Medulla oblongata (tissue), 1 donor: ENCODE measurements around the gene IZUMO4.
"Not testable (repeated sequence)": the region's sequence is repeated elsewhere in the genome, so short reads cannot be mapped to it uniquely, and the experiment has no call there.

ENCODE experiments used
- DNase-seq: peaks from one replicate; pipeline ENCODE4 v3.0.0-alpha.2; 2015; ENCODE audit errors: extremely low spot score

Gene IZUMO4

GRCh38 chr19:2081873-2082810, 14.6 kb upstream of the IZUMO4 start:
- no peak for DNase-seq

GRCh38 chr19:2083174-2083854, 13.4 kb upstream of the IZUMO4 start:
- DNase-seq: no peak

DNA sequence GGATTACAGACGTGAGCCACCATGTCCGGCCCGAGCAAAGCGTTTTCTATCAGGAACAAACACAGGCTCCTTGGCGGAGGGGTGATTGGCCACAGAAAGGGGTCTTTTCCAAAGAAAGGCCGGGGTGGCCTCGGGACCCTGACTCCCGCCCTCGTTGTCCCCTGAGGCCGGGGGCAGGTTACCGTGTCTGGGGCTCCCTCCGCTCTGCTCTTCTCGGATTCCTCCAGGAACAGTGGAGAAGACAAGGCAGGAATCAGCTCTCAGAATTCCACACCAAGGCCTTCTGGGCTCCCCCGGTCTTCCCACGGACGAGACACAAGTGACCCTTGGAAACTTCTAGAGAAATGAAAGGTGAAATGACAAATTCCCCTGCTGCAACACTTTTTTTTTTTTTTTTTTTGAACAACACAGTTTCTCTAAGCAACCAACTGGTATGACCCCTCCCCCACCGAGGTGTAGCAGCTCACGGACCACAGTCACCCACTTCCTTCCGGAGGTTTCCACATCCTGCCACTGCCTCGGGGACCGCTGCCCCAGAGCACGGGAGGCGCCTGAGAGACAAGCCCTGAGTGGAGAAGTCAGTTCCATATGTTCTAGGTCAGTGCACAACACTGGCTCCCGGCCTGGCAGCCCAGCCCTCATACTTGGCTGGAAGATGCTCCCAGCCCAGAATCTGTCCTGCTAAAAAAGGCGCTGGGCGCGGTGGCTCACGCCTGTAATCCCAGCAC, 11.6 kb upstream of the IZUMO4 start:
- peak; percentile 41 for DNase-seq

DNA sequence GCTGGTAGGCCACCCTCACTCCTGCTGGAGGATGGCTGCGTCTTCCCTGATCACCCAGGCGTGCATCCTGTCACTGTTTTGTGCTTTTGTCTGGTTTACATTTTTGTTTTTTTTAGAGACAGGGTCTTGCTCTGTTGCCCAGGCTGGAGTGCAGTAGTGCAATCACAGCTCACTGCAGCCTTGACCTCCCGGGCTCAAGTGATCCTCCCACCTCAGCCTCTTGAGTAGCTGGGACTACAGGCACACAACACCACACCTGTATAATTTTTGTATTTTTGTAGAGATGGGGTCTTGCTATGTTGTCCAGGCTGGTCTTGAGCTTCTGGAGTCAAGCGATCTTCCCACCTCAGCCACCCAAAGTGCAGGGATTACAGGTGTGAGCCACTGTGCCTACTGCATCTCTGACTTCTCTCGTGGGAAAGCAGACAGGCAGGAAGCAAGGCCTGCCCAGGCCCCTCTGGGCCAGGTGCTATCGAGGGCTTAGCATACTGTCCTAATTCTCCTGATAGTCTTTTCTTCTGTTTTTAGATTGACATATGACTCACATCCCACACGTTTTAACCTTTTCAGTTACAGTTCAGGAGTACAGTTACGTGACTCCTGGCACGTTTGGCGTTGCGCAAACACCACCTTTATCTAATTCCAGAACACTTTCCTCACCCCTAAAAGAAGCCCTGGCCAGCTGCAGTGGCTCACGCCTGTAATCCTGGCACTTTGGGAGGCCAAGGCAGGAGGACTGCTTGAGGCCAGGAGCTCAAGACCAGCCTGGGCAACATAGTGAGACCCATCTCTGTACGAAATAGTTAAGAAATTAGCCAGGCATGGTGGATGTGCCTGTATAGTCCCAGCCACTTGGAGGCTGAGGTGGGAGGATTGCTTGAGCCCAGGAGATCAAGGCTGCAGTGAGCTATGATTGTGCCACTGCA, 9.8 kb upstream of the IZUMO4 start:
- DNase-seq: not testable (repeated sequence)

GRCh38 chr19:2087621-2088100, 9.1 kb upstream of the IZUMO4 start:
- no peak for DNase-seq

DNA sequence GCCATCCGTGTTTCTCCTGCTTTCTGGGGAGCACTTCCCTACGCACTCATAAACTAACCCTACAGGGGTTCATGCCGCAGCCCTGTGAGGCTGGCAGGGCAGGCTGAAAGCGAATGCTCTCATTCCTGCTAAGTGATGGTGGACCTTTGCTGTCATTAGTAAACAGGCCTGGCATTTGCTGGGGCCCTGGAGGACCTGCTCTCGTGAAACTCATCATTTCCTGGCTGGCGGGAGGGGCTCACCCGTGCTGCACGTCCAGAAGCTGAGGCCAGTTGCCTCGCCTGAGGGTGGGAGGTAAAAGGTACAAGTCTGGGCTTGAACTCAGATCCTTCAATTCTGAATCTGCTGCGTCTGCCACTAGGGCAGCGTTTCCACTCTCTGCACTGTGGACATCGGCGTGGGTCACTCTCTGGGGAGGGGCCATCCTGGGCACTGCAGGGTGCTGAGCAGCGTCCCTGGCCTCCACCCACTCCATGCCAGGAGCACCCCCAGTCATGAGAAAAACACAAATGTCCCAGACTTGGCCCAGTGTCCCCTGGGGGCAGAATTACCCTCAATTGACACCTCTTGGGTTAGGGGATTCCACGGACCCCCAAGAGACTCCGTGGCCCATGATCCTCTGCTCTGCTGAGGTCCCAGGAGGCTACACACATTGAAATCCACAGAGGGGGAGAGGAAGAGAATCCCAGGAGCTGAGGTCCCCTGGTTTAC, 7.6 kb upstream of the IZUMO4 start:
- DNase-seq: no peak

DNA sequence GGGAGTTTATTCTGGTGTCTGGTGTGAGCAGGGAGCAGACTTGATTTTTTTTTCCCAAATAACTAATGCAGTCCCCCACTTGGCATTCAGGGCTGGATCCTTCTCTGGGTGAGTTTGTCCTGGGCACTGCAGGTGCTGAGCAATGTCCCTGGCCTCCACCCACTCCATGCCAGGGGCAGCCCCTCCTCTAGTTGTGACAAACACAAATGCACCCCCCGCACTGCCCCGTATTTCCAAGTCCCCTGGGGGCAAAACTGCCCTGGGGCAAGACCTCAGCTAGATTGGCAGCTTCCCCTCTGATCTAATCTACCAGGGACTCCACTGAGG, 7.0 kb upstream of the IZUMO4 start:
- DNase-seq: no peak

GRCh38 chr19:2091926-2092525, 4.7 kb upstream of the IZUMO4 start:
- not testable (repeated sequence) for DNase-seq

DNA sequence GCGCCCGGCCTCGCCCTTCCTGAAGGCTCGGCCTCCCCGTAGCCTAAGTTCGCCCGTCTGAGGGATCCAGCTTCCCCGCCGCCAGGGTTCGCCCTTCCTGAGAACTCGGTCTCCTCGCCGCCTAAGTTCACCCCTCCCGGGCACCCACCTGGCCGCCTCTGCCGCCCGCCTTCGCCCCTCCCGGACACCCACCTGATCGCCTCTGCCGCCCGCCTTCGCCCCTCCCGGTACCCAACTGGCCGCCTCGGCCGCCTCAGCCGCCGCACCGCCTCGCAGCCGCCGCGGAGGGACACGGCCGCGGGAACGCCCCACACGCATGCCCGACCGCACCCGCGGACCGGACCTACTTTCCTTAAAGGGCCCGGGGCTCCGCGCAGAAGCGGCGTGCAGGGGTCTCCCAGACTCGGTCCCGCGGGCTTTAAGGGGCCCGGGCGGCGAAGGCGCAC, 658 bp upstream of the IZUMO4 start, which contains the start of gene MOB3A:
MOB3A (minus strand) TSS at position 293 of the 446 bp plus-strand sequence. CDS start 17,766 bp downstream, outside the sequence.
- no peak for DNase-seq

- no peak for DNase-seq
These were observed 629 bp downstream of the IZUMO4 start for GRCh38 chr19:2097203-2097885.

DNA sequence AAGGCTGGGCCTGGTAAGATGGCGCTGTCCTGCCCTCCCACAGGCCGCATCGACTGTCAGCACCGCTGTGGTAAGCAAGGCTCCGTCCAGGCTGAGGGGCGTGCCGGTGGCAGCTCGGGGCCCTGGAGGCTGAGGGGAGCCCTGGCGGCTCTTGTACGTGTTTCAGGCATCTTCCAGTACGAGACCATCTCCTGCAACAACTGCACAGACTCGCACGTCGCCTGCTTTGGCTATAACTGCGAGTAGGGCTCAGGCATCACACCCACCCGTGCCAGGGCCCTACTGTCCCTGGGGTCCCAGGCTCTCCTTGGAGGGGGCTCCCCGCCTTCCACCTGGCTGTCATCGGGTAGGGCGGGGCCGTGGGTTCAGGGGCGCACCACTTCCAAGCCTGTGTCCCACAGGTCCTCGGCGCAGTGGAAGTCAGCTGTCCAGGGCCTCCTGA, 1.2 kb downstream of the IZUMO4 start:
- no peak for DNase-seq

DNA sequence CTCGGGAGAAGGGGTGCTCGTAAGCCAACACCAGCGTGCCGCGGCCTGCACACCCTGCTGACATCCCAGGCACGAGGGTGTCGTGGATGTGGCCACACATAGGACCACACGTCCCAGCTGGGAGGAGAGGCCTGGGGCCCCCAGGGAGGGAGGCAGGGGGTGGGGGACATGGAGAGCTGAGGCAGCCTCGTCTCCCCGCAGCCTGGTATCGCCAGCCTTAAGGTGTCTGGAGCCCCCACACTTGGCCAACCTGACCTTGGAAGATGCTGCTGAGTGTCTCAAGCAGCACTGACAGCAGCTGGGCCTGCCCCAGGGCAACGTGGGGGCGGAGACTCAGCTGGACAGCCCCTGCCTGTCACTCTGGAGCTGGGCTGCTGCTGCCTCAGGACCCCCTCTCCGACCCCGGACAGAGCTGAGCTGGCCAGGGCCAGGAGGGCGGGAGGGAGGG, 2.4 kb downstream of the IZUMO4 start:
- DNase-seq: no peak

DNA sequence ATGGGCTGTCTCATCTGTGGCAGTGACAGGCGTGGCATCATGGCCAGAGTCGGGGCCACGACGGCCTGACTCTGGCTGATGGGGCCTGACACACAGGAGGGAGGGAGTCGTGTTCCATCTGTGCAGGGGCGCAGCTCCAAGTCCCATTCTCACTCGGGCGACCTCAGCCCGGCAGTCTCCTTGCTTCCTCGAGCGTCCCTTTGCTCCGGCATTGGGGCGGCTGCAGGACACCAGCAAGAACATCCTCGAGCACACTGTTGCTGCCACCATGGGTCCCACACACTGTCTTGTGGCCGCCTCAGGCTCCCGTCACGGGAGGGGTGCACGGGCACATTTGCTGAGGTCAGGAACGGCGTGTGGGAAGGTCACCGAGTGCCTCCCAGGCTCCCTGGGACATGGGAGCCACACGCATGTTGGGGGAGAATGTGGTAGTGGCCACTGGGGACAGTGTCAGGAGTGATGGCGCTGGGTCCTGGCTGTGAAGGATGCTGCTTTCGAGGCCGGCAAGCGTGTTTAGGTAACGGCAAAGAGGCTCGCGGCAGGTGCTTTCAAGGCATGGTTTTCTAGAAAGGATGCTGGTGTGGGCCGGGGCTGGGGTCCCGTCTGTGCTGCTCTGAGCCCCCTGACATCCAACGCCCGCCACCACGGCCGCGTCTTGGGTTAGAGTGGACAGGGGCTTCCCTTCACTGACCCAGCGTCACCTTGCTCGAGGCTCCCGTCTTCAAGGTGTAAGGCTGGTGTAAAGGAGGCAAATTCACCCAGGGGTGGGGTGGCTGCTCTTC, 3.4 kb downstream of the IZUMO4 start:
- DNase-seq: no peak

DNA sequence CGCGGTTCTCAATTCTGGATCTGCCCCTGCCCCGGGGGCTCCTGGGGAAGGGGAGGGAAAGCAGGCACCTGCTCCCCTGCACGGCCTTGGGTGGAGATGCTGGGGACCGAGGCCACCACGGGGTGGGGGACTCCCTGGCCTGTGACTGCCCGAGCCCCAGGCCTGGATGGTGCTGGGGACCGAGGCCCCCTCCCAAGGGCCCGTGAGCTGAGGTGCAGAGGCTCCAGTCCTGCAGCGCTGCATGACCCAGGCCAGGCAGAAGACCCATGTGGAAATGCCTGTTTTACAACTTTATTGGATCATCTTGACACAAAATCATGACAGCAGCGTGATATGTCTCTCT, 4.0 kb downstream of the IZUMO4 start:
- no peak for DNase-seq

DNA sequence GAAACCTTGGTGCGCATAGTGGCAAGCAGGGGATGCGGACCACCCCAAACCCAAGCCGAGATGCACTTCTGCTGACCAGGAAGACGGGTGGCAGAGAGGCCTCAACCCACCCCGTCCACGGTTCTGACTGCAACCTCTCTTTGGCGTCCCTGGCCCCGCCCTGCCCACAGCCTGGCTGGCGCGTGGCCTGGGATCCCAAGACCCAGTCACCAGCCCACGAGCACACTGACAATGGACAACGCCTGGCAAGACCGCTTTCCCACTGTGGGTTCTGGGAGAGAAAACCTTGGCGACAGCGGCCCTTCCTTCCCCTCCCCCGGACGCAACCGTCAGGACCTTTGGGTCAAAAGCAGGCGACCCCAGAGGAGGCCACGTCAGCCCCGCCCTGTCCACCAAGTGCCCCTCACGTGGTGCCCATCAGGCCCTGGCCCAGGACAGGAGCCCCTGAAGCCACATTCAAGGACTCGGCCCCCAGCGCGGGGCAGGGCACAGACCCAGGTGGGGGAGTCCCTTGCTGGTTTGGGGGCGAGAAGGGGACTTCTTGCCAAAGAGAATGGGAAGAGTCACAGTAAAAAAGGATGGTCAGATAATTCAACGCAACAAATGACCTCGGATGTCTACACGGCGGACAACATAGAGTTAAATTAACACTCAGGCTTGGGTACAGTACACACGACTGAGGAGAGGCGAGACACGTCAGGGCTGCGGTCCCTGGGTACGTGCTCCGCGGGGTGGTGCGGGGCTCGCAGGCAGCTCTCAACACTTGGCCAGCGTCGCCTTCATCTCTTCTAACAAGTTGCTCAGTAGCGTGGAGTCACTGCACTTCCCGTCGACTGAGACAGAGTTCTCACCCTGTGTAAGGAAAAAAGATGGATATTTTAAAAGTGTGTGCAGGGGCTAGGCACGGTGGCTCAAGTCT, 5.0 kb downstream of the IZUMO4 start:
- peak; percentile 76 for DNase-seq

DNA sequence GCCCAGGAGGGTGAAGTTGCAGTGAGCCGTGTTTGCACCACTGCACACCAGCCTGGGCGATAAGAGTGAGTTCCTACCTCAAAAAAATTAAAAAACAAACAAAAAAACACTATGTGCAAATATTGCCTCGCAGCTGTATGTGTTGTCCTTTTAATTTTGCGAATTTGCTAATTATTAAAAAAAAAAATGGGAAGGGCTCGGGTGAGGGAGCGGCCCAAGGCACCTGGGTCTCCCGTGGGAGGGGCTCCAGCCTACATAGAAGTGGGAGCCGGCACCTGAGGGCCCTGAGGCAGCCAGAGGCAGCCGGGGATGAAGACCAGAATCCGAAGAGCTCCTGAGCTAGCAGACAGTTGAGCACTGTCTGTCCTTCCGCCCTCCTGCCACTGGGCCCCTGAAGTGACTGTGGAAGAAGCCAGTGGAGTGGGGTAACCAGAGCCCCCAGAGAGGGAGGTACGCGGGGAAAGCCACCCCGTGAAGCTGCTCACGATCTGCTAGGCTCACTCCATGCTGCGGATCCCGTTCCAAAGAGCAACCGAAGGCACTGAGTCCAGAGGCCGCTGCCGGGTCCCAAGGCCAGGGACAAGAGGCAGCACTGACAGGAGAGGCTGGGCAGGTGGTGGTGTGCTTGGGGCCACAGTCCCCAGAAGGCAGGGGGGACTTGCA, 6.5 kb downstream of the IZUMO4 start:
- DNase-seq: no peak
